Panc1 (cell line): ENCODE results near the gene RNF19B.

ENCODE experiments used
- CTCF ChIP-seq: fragments of 450-650 bp; IDR thresholded peaks from 2 replicates; pipeline ENCODE4 v1.5.1; 2017; ENCODE audit warnings: mild to moderate bottlenecking
- POLR2AphosphoS5 ChIP-seq: IDR thresholded peaks from 2 replicates; pipeline ENCODE4 v1.6.1; 2012; ENCODE audit warnings: mild to moderate bottlenecking, low read depth, low read length, moderate library complexity
- TF ChIP-seq, protein P1 (sequence below), 2 experiments: IDR thresholded peaks; 2 replicates each; pipeline ENCODE4 v1.6.1; 2011 to 2012; ENCODE audit warnings: low read depth in 2 of 2, control low read depth in 1 of 2, low read length in 1 of 2, mild to moderate bottlenecking in 1 of 2, moderate library complexity in 1 of 2; ENCODE audit not compliant: insufficient read depth in 1 of 2

- TF ChIP-seq CTCF (no peak), POLR2AphosphoS5 (no peak)
- TF ChIP-seq, protein P1, sequence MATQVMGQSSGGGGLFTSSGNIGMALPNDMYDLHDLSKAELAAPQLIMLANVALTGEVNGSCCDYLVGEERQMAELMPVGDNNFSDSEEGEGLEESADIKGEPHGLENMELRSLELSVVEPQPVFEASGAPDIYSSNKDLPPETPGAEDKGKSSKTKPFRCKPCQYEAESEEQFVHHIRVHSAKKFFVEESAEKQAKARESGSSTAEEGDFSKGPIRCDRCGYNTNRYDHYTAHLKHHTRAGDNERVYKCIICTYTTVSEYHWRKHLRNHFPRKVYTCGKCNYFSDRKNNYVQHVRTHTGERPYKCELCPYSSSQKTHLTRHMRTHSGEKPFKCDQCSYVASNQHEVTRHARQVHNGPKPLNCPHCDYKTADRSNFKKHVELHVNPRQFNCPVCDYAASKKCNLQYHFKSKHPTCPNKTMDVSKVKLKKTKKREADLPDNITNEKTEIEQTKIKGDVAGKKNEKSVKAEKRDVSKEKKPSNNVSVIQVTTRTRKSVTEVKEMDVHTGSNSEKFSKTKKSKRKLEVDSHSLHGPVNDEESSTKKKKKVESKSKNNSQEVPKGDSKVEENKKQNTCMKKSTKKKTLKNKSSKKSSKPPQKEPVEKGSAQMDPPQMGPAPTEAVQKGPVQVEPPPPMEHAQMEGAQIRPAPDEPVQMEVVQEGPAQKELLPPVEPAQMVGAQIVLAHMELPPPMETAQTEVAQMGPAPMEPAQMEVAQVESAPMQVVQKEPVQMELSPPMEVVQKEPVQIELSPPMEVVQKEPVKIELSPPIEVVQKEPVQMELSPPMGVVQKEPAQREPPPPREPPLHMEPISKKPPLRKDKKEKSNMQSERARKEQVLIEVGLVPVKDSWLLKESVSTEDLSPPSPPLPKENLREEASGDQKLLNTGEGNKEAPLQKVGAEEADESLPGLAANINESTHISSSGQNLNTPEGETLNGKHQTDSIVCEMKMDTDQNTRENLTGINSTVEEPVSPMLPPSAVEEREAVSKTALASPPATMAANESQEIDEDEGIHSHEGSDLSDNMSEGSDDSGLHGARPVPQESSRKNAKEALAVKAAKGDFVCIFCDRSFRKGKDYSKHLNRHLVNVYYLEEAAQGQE (IDR thresholded peaks at IDR 0.05; ENCODE audit: insufficient read depth in 1 of 2, low read depth in 2 of 2, low read length in 1 of 2) = no peak
Measured at GRCh38 chr1:33008051-33008914, 43.7 kb upstream of the RNF19B start.
